SJCRH30 (cell line): ENCODE results near the gene MC1R. TPM values are rescaled to one million over a fixed set of nuclear protein-coding genes. Genes with fewer than 3 reads are reported as not detected.

ENCODE experiments used
- DNase-seq, 2 experiments: peaks; one replicate each; pipeline ENCODE4 v3.0.0-alpha.2; 2015 to 2020
- H3K27ac ChIP-seq: fragments of 250-450 bp; sonication (Bioruptor Pico); 2 replicates; pipeline ENCODE4 v1.5.1; 2020; ENCODE audit warnings: mild to moderate bottlenecking, moderate library complexity
- H3K27me3 ChIP-seq: fragments of 250-450 bp; sonication (Bioruptor Pico); 2 replicates; pipeline ENCODE4 v1.5.1; 2020; ENCODE audit warnings: mild to moderate bottlenecking, moderate library complexity
- H3K36me3 ChIP-seq: fragments of 250-450 bp; sonication (Bioruptor Pico); 2 replicates; pipeline ENCODE4 v1.5.1; 2020; ENCODE audit warnings: mild to moderate bottlenecking, moderate library complexity
- H3K4me1 ChIP-seq: fragments of 250-450 bp; sonication (Bioruptor Pico); 2 replicates; pipeline ENCODE4 v1.5.1; 2020; ENCODE audit warnings: mild to moderate bottlenecking, moderate library complexity
- H3K4me3 ChIP-seq: fragments of 250-450 bp; sonication (Bioruptor Pico); 2 replicates; pipeline ENCODE4 v1.5.1; 2020; ENCODE audit warnings: mild to moderate bottlenecking, moderate library complexity
- H3K9me3 ChIP-seq: fragments of 250-450 bp; sonication (Bioruptor Pico); replicated peaks from 2 replicates; pipeline ENCODE4 v1.5.1; 2020; ENCODE audit warnings: mild to moderate bottlenecking, moderate library complexity
- total RNA-seq: library from RNA; depleted of rRNA; stranded (reverse); fragments of >200 nt; shearing (Covaris generic); gene quantifications from 2 replicates; pipeline ENCODE4 v1.2.3, GENCODE V29; 2014

The MC1R gene
- total RNA-seq, 1 experiment from 2014 or later, result 1.7 TPM

- H3K4me3 ChIP-seq, result no peak overlapping the region
- no peaks in the 10 kb centered on the region for H3K9me3 ChIP-seq
- no peak for DNase-seq
- H3K36me3 ChIP-seq, result peaks cover 36% of the 10 kb centered on the region
- no peak overlapping the region for H3K27ac ChIP-seq
- H3K4me1 ChIP-seq, result no peaks in the 10 kb centered on the region
- no peaks in the 10 kb centered on the region for H3K27me3 ChIP-seq
These were observed 27.6 kb upstream of the MC1R start for GRCh38 chr16:89890886-89891657.

DNA sequence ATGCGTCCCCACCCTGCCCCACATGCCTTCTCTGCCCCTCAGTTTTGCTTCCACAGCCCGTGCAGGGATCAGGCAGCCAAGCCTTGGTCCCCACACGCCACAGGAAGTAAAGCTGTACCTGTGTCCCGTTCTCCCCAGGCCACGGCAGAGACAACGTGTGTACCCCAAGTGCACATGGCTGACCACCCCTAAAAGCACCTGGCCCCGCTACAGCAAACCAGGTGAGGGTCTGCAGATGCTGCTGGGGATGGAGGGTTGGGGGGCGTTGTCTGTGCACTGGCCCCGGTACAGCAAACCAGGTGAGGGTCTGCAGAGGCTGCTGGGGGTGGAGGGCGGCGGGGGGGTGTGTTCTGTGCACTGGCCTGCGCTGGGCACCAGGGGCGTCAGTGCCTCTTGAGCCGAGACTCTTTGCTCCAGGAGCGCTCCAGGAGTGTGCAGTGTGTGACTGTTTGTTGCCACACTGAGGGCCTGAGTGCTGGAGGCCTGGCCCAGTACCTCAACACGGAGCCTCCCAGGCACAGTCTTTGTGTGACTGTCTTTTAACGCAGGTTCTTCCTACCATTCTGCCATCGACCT is 26.5 kb upstream of the MC1R start:
- Histone ChIP-seq H3K4me3 (no peak overlapping the region), H3K36me3 (peaks cover 33% of the 10 kb centered on the region), H3K27me3 (no peaks in the 10 kb centered on the region), H3K9me3 (no peaks in the 10 kb centered on the region), H3K4me1 (no peaks in the 10 kb centered on the region), H3K27ac (no peak overlapping the region)
- DNase-seq, result no peak

GRCh38 chr16:89892635-89893034 is 26.0 kb upstream of the MC1R start:
- no peaks in the 10 kb centered on the region for H3K9me3 ChIP-seq
- no peak overlapping the region for H3K27ac ChIP-seq
- peaks cover 37% of the 10 kb centered on the region for H3K36me3 ChIP-seq
- no peak for DNase-seq
- H3K27me3 ChIP-seq, result no peaks in the 10 kb centered on the region
- no peaks in the 10 kb centered on the region for H3K4me1 ChIP-seq
- no peak overlapping the region for H3K4me3 ChIP-seq

DNA sequence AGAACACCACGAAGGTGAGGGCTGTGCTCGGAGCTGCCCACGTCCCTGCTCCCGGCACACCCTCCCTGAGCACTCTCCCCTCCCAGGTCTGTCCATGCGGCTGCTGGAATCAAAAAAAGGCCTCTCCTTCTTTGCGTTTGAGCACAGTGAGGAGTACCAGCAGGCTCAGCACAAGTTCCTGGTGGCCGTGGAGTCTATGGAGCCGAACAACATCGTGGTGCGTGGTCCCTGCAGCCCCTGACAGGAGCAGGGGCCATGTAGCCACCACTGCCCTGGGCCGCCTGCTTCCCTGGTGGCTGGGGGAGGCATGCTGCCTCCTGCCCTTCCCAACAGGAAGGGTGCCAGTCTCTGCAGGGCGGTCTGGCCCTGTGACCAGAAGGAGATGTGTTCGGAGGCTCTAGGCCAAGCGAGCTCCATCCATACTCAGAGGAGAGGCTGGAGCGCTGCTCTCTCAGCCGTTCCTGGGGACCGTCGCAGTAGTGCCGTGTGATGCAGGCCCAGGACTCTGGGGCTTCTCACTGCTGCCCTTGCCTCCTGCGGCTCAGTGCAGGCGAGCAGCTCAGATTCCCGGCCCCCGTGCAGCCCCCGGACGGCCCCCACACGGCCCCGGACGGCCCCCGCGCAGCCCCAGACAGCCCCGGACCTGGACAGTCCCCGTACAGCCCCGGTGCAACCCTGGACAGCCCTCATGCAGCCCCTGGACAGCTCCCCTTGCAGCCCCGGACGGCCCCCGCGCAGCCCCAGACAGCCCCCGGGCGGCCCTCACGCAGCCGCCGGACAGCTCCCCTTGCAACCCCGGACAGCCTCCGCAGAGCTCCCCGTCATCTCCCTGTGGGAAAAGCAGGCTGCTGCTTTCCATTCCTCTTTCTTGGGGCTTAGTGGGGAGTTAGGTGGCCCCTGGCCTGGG is 24.8 kb upstream of the MC1R start:
- no peak overlapping the region for H3K4me3 ChIP-seq
- peaks cover 41% of the 10 kb centered on the region for H3K36me3 ChIP-seq
- H3K27ac ChIP-seq, result no peak overlapping the region
- H3K4me1 ChIP-seq, result no peaks in the 10 kb centered on the region
- no peaks in the 10 kb centered on the region for H3K9me3 ChIP-seq
- no peaks in the 10 kb centered on the region for H3K27me3 ChIP-seq
- no peak for DNase-seq

GRCh38 chr16:89895482-89896250 is 23.0 kb upstream of the MC1R start:
- H3K36me3 ChIP-seq, result peaks cover 41% of the 10 kb centered on the region

GRCh38 chr16:89897204-89897603 is 21.5 kb upstream of the MC1R start:
- Histone ChIP-seq H3K27ac (no peak overlapping the region), H3K9me3 (no peaks in the 10 kb centered on the region), H3K4me1 (no peaks in the 10 kb centered on the region), H3K27me3 (no peaks in the 10 kb centered on the region), H3K4me3 (no peak overlapping the region), H3K36me3 (peaks cover 41% of the 10 kb centered on the region)
- no peak for DNase-seq

More at GRCh38 chr16:89895482-89896250, 23.0 kb upstream of the MC1R start:
- Histone ChIP-seq H3K4me1 (no peaks in the 10 kb centered on the region), H3K27ac (no peak overlapping the region), H3K9me3 (no peaks in the 10 kb centered on the region), H3K27me3 (no peaks in the 10 kb centered on the region), H3K4me3 (no peak overlapping the region)
- DNase-seq, result no peak

DNA sequence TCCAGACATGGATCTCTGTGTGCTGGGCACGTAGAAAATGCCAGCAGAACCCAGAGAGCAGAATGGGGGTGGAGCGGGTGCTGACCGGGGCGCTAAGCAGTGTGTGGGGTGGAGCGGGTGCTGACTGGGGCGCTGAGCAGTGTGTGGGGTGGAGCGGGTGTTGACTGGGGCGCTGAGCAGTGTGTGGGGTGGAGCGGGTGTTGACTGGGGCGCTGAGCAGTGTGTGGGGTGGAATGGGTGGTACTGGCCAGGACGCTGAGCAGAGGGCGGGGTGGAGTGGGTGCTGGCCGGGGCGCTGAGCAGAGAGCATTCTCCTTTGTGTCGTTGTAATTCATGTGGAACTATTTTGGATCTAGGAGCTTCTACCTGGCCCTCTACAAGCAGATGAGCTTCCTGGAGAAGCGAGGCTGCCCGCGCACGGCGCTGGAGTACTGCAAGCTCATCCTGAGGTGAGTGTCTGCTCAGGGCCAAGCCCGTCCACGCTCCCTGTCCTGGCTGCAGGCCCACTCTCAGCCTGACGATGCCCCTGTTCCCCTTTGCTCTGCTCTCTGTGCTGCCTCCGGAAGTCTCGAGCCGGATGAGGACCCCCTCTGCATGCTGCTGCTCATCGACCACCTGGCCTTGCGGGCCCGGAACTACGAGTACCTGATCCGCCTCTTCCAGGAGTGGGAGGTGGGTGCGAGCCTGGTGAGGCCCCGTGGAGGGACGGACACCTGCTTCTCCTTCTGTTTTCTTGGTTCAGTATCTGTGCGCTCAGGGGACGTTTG is 20.3 kb upstream of the MC1R start:
- Histone ChIP-seq H3K4me3 (no peak overlapping the region), H3K9me3 (no peaks in the 10 kb centered on the region), H3K27me3 (no peaks in the 10 kb centered on the region), H3K36me3 (peaks cover 38% of the 10 kb centered on the region), H3K4me1 (no peaks in the 10 kb centered on the region), H3K27ac (no peak overlapping the region)
- DNase-seq, result no peak

DNA sequence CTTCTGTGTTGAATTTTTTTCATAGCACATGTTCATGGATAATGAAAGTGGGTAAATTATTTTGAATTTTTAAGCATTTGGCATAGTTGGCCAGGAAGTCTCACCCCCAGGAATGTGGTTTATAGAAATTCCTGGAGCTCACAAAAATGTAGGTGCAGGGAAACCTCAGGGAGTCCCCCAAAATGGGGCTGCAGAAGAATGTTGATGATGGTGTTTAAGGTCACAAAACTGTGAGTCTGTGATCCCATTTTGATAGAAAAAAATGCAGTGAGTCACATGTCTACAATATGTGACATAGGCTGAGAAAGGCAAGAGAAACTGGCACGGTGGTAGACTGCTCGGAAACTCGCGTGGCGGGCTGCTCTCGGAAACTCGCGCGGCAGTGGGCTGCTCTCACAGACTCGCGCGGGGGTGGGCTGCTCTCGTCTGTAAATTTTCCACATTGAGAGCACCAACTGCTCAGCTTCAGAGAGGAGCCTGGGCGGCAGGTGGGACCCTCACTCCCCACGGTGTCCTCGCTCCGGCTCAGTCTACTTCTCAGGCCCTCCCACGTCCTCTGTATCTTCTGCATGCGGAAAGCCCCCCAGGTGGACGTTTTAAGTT is 18.7 kb upstream of the MC1R start:
- no peaks in the 10 kb centered on the region for H3K27me3 ChIP-seq
- no peak overlapping the region for H3K4me3 ChIP-seq
- no peak overlapping the region for H3K27ac ChIP-seq
- H3K9me3 ChIP-seq, result no peaks in the 10 kb centered on the region
- no peak for DNase-seq
- peaks cover 41% of the 10 kb centered on the region for H3K36me3 ChIP-seq
- H3K4me1 ChIP-seq, result no peaks in the 10 kb centered on the region

- Histone ChIP-seq H3K36me3 (peaks cover 38% of the 10 kb centered on the region), H3K4me3 (no peak overlapping the region), H3K4me1 (no peaks in the 10 kb centered on the region), H3K27ac (no peak overlapping the region), H3K9me3 (no peaks in the 10 kb centered on the region), H3K27me3 (no peaks in the 10 kb centered on the region)
- DNase-seq, result no peak
These were observed 17.8 kb upstream of the MC1R start for GRCh38 chr16:89900885-89901284.

- Histone ChIP-seq H3K36me3 (peaks cover 39% of the 10 kb centered on the region), H3K4me3 (no peak overlapping the region), H3K27me3 (no peaks in the 10 kb centered on the region), H3K9me3 (no peaks in the 10 kb centered on the region), H3K4me1 (no peaks in the 10 kb centered on the region), H3K27ac (no peak overlapping the region)
- DNase-seq, result no peak
These were observed 15.7 kb upstream of the MC1R start for GRCh38 chr16:89902980-89903379.

DNA sequence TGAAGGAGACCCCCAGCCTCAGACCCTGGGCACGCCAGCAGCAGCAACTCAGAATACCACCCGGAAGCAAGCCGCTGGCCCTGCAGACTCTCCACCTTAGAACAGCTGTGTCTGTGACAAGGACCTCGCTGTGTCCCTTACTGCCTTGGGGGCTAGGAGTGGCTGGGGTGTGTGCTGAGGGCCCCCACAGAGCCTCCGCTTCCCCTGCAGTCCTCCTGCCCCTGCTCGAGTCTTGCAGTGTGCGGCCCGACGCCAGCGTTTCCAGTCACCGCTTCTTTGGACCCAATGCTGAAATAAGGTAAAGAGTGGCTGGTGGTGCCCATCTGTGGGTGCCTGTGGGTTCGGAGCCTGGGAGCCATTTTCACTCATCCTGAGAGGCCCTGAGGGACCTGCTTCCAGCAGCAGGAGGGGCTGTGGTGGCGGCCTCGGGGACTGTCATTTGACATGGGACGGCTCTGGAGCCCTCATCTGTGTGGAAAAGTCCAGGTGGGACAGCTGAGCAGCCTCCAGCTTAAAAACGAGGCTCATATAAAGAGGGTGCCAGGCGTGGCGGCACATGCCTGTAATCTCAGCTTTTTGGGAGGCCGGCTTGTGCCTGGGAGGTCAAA is 14.7 kb upstream of the MC1R start:
- Histone ChIP-seq H3K36me3 (peaks cover 37% of the 10 kb centered on the region), H3K9me3 (no peaks in the 10 kb centered on the region), H3K4me1 (no peaks in the 10 kb centered on the region), H3K4me3 (no peak overlapping the region), H3K27ac (no peak overlapping the region), H3K27me3 (no peaks in the 10 kb centered on the region)
- DNase-seq, result no peak

DNA sequence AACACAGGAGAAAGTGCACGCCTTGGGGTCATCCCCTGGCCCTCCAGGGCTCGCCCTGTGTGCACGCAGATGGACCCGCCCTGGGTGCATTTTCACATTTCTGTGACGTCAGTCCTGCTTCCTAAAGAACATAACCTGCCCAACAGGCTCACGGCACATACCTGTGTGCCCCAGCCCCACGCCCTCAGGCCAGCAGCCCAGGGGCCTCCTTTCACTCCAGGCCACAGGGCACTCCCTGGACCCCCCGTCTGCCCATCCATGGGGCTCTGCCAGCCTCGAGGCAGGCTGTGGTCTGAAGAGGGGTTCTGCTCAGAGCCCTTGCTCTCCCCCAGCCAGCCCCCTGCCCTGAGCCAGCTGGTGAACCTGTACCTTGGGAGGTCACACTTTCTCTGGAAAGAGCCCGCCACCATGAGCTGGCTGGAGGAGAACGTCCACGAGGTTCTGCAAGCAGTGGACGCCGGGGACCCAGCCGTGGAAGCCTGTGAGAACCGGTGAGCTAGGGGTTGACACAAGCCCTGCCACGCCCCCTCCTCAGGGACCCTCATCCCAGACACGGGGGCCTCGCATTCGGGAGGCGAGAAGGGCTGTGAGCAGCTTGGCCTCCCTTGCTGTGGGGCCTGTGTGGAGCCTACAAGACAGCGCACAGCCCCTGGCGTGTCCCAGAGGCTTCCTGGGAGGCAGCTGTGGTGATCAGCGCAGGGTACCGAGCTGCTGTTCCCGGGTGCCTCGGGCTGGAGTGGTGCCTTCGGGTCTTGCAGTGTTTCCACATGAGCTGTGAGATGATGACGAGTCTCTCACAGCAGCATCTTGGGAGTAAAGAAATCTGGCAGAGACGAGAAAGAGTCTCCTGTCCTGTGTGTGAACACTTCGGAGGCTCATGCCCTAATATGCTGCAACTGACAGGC is 13.8 kb upstream of the MC1R start:
- Histone ChIP-seq H3K27me3 (no peaks in the 10 kb centered on the region), H3K4me3 (no peak overlapping the region), H3K9me3 (no peaks in the 10 kb centered on the region), H3K27ac (no peak overlapping the region), H3K36me3 (peaks cover 35% of the 10 kb centered on the region), H3K4me1 (no peaks in the 10 kb centered on the region)
- DNase-seq, result no peak
